Skin of body (tissue), 2 donors: Measurements from ENCODE around the gene FTCD. TPM values are rescaled to one million over a fixed set of nuclear protein-coding genes. Genes with fewer than 3 reads are reported as not detected.
"Not testable (repeated sequence)": the region's sequence is repeated elsewhere in the genome, so short reads cannot be mapped to it uniquely, and the experiment has no call there.

Source experiments
- DNase-seq: peaks from one replicate; lab custom pipeline; 2025; lab: John Stamatoyannopoulos, UW
- total RNA-seq: library from RNA; depleted of rRNA; stranded (reverse); fragments of >200 nt; gene quantifications from one replicate; pipeline ENCODE4 v1.2.3, GENCODE V29; 2014

The FTCD gene, protein sequence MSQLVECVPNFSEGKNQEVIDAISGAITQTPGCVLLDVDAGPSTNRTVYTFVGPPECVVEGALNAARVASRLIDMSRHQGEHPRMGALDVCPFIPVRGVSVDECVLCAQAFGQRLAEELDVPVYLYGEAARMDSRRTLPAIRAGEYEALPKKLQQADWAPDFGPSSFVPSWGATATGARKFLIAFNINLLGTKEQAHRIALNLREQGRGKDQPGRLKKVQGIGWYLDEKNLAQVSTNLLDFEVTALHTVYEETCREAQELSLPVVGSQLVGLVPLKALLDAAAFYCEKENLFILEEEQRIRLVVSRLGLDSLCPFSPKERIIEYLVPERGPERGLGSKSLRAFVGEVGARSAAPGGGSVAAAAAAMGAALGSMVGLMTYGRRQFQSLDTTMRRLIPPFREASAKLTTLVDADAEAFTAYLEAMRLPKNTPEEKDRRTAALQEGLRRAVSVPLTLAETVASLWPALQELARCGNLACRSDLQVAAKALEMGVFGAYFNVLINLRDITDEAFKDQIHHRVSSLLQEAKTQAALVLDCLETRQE
- 0.20 TPM for total RNA-seq

GRCh38 chr21:46155514-46156377 lies at the start of gene FTCD:
TSS of gene FTCD (minus strand) at chr21:46155579. CDS start at chr21:46155523, 56 bp downstream.
- no peak for DNase-seq

- DNase-seq, result no peak
Measured at GRCh38 chr21:46205166-46205565, 49.8 kb upstream of the FTCD start.

- DNase-seq, result no peak
Measured at GRCh38 chr21:46203203-46203600, 47.8 kb upstream of the FTCD start.

DNA sequence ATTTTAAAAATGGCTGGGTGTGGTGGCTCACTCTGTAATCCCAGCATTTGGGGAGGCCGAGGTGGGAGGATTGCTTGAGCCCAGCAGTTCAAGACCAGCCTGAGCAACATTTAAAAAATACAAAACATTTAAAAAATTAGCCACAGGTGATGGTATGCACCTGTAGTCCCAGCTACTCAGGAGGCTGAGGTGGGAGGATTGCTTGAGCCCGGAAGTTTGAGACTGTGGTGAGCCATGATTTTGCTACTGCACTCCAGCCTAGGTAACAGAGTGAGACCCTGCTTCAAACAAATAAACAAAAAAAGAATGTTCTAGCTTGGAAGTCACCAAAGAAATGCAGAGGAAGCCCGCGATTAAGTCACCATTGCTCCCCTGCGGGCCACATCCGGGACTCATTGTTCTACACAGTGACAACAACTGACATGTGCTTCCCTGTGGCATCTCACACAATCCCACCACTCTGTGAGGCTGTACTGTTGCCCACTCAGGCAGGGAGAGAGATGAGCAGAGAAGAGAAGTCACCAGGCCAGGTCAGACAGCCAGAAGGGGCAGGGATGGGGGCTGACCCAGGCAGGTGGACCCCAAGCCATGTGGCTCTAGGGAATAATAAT lies 47.3 kb upstream of the FTCD start:
- no peak for DNase-seq

DNA sequence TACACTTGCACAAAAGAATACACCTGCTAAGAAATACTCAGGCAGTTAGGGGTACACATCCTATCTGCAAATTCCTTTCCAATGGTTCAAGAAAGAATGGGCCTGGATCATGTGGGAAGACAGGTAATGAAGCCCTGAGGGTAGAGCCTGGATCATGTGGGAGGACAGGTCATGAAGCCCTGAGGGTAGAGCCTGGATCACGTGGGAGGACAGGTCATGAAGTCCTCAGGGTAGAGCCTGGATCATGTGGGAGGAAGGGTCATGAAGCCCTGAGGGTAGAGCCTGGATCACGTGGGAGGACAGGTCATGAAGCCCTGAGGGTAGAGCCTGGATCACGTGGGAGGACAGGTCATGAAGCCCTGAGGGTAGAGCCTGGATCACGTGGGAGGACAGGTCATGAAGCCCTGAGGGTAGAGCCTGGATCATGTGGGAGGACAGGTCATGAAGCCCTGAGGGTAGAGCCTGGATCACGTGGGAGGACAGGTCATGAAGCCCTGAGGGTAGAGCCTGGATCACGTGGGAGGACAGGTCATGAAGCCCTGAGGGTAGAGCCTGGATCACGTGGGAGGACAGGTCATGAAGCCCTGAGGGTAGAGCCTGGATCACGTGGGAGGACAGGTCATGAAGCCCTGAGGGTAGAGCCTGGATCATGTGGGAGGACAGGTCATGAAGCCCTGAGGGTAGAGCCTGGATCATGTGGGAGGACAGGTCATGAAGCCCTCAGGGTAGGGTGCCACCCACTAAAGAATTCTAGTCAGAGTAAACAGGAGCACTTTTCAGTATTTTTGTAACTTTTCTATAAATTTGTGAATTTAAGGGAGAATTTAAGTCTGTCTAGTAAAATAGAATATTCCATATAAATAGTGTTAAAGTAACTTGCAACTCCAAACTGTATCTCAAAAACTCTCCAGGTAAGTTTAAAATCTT lies 45.8 kb upstream of the FTCD start:
- not testable (repeated sequence) for DNase-seq

GRCh38 chr21:46199436-46200373 lies 44.3 kb upstream of the FTCD start:
- no peak for DNase-seq

GRCh38 chr21:46196733-46197132 lies 41.4 kb upstream of the FTCD start:
- DNase-seq, result no peak

DNA sequence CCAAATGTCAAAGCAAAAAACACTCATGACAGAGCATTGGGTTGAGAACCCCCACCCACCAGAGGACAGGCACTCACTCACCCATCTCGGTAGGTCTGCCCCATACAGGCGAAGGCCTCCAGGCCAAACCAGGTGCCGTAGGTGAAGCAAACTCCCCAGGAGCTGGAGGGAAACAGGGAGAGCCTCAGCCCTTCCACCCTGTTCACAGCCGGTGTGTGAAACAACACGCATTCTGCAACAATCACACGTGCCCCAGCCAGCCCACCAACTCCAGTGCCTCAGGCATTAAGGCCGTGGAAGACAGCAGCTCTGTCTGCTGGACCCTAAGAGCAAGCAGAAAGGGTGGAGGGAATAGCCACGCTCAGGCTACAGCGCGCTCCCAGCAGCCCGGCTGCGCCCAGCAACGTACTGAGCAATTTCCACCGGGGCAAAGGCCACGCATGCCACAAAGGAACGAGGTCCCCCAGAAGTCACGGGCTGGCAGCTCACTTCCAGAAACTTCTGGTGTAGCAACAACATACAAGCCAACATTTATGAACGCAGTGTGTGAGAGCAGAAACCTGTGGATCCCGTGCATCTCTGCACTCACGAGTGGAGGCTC lies 40.3 kb upstream of the FTCD start:
- no peak for DNase-seq

DNA sequence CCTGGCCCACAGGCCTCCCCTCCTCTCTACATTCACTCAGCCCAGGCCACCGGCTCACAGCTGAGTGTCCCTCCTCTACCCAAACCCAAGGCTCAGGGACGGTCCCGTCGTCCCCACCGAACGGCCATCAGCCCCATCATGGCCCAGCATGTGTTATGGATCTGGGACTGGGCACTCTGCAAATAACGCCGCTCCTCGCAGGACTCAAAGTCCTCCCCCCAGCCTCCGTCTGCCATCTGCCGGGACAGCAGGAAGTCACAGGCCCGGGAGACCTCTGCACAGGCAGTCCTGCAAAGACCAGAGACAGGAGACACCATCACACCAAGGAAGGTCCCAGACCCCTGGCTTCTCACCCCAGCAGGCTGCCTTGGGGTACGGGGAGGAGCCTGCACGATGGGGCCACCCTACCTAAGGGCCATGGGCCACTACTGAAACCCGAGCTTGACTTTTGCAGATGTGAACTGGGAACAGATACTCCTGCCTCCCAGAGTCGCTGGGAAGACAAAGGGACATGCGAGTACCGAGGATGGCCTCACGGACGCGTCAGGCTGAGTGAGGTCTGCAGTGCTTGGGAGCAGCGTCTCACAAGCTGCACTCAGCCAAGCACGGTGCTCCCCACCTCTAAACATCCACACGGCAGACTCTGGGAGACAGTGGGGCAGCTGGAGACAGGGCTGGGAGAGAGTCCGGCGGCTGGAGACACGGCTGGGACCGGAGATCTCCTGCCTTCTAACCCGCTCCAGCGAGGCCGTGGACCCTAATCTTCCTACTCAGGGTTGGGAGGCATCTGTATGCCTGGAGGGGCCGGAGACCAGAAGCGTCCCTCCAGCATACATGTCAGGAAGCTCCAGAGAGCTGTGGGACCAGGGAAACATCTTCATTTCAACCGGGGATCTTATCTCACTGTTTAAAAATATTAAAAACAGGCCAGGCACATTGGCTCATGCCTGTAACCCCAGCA lies 39.3 kb upstream of the FTCD start:
- no peak for DNase-seq

- DNase-seq, result no peak
Measured at GRCh38 chr21:46193829-46194373, 38.5 kb upstream of the FTCD start.

GRCh38 chr21:46191686-46192575 lies 36.6 kb upstream of the FTCD start:
- DNase-seq, result no peak

DNA sequence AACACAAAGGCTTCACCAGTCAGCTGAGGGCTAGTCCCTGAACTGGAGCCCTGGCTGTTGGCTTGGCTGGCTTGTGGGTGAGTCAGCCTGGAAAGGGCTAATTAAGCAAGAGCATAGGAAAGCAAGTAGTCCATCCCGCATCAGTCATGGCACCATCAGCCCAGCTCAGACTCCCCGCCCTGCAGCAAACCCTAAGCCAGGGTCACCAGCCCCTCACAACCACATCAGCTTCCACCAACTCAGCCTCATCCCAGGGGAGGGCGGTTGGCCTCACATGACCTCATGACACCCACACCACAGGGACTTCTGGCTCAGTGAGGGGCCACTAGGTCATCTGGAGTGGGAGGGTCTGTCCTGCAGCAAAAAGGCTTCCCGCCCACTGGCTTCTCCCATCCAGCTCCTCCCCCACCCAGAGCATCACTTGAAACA lies 35.9 kb upstream of the FTCD start:
- no peak for DNase-seq

- no peak for DNase-seq
Measured at GRCh38 chr21:46190491-46191131, 35.2 kb upstream of the FTCD start.

DNA sequence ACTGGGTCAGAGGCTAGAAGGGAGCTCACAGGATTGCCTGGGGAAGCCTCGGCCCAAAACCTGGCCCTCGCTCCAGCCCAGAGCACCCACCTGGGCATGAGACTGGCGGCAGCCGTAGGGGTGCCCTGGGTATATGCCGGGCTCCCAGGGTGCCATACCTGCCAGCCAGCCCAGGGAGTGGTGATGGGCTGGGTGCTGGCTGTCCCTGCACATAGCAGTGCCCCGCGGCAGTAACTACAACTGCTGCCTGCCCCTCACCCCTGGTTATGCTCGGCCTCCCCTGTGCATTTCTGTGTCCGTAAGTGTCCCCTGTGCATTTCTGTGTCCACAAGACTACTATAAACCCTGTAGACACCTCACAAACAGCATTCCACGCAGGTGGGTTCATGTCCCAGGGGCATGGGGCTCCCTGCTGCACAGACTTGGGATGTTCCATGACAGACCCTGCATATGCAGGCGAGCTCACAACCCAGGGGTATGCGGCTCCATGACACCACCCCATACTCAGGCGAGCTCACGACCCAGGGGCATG lies 34.6 kb upstream of the FTCD start:
- no peak for DNase-seq

DNA sequence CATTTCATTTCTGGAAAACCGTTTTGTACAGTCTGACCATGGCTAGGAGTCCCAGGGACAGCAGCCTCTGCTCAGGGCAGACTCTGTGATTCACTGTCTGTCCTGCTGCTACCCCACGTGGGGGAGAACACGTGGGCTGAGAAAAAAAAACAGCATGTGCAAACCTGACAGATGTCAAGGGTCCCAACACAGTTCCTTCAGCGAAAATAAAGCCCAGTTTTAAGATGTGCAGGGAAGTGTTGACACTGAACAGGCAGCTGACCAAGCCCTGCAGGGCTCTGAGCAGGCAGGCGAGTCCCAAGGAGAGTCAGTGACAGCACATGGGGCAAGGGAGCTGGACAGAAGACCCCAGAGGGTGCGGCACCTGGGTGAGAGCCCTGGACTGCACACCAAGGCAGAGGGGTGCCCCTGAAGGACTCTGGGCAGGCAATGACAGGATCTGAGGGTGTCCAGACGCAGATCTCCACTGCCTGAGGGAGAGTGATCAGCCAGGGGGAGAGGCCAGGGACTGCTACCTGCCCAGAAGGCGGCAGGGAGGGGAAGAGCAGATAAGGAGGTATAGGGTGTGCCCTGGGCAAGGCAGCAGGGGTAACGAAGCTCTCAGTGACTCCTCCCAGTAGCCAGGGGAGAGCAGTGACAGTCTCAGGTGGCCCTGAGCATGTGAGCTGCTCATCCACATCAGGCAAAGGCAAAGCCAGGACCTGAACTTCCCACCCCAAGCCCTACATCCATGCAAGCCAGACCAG lies 34.0 kb upstream of the FTCD start:
- no peak for DNase-seq
